ENCODE measurements around the gene LTC4S. TPM values are rescaled to one million over a fixed set of nuclear protein-coding genes. Genes with fewer than 3 reads are reported as not detected.
A peak's percentile ranks its signal among the peaks of the same experiment; 100 is the strongest.
"Not testable (repeated sequence)": the region's sequence is repeated elsewhere in the genome, so short reads cannot be mapped to it uniquely, and the experiment has no call there.

Gene LTC4S
- total and polyA plus RNA-seq, 2 experiments from 2014 or later, result 3.7 TPM; not detected in 1

GRCh38 chr5:179833709-179834070 lies 39.9 kb downstream of the LTC4S start:
- Histone ChIP-seq H3K79me2 (peaks cover 9% of the 10 kb centered on the region), H3K36me3 (replicated peaks; ENCODE audit: insufficient read depth, low read depth) (peaks cover 10% of the 10 kb centered on the region), H4K20me1 (ENCODE audit: insufficient read depth, poor library complexity, severe bottlenecking) (peaks cover 34% of the 10 kb centered on the region), H3K4me1 (ENCODE audit: insufficient read depth) (no peaks in the 10 kb centered on the region), H3K4me3 (no peak overlapping the region), H2AFZ (no peak overlapping the region), H3K9me2 (replicated peaks; ENCODE audit: insufficient read depth) (no peaks in the 10 kb centered on the region), H3K9me3 (ENCODE audit: low read depth) (no peaks in the 10 kb centered on the region), H3K27ac (no peak overlapping the region), H3K4me2 (no peak overlapping the region), H3K27me3 (no peaks in the 10 kb centered on the region)
- no peak for TF ChIP-seq EZH2 (IDR thresholded peaks at IDR 0.05; ENCODE audit: borderline replicate concordance)
- TF ChIP-seq CTCF (IDR thresholded peaks at IDR 0.05; ENCODE audit: poor library complexity), result no peak
- TF ChIP-seq EZH2phosphoT487 (IDR thresholded peaks at IDR 0.05; ENCODE audit: low read depth, severe bottlenecking, unreplicated experiment), result no peak
- DNase-seq (ENCODE audit: low spot score), result no peak
- WGBS (ENCODE audit: low lambda C conversion rate, missing lambda C conversion rate), result 97% methylated on average over 3 of the region's 3 CpGs

DNA sequence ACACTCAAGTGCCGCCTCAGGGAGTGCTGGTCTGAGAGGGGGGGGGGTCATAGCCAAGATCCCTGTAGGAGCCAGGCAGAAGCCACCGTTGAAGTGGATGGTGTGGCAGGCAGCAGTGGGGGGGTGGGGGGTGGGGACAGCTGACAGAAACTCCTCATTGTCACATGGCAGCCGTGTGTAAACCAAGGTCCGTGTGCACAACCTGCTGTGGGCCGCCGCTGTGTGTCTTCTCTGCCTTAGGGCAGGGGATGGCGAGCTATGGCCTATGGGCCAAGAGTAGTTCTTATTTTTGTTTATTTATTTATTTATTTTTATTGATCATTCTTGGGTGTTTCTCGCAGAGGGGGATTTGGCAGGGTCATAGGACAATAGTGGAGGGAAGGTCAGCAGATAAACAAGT lies 40.3 kb downstream of the LTC4S start:
- Histone ChIP-seq H3K79me2 (peaks cover 6% of the 10 kb centered on the region), H2AFZ (no peak overlapping the region), H3K27me3 (no peaks in the 10 kb centered on the region), H4K20me1 (ENCODE audit: insufficient read depth, poor library complexity, severe bottlenecking) (peaks cover 33% of the 10 kb centered on the region), H3K4me3 (no peak overlapping the region), H3K4me1 (ENCODE audit: insufficient read depth) (no peaks in the 10 kb centered on the region), H3K27ac (no peak overlapping the region), H3K36me3 (replicated peaks; ENCODE audit: insufficient read depth, low read depth) (peaks cover 10% of the 10 kb centered on the region), H3K9me3 (ENCODE audit: low read depth) (no peaks in the 10 kb centered on the region), H3K9me2 (replicated peaks; ENCODE audit: insufficient read depth) (no peaks in the 10 kb centered on the region), H3K4me2 (no peak overlapping the region)
- TF ChIP-seq EZH2 (IDR thresholded peaks at IDR 0.05; ENCODE audit: borderline replicate concordance) (no peak), CTCF (IDR thresholded peaks at IDR 0.05; ENCODE audit: poor library complexity) (no peak), EZH2phosphoT487 (IDR thresholded peaks at IDR 0.05; ENCODE audit: low read depth, severe bottlenecking, unreplicated experiment) (no peak)
- no peak for DNase-seq (ENCODE audit: low spot score)
- 85% methylated on average over 8 of the region's 8 CpGs for WGBS (ENCODE audit: low lambda C conversion rate, missing lambda C conversion rate)

GRCh38 chr5:179834871-179835270 lies 41.1 kb downstream of the LTC4S start:
- not testable (repeated sequence) for H3K27me3 ChIP-seq; H3K4me3 ChIP-seq; H3K4me1 ChIP-seq (ENCODE audit: insufficient read depth); H3K9me3 ChIP-seq (ENCODE audit: low read depth); H3K9me2 ChIP-seq (replicated peaks; ENCODE audit: insufficient read depth); H3K79me2 ChIP-seq; H2AFZ ChIP-seq; DNase-seq (ENCODE audit: low spot score); H3K4me2 ChIP-seq; H3K27ac ChIP-seq
- Histone ChIP-seq H3K36me3 (replicated peaks; ENCODE audit: insufficient read depth, low read depth) (peaks cover 10% of the 10 kb centered on the region), H4K20me1 (ENCODE audit: insufficient read depth, poor library complexity, severe bottlenecking) (peaks cover 33% of the 10 kb centered on the region)
- over 99% methylated on average over 14 of the region's 28 CpGs for WGBS (ENCODE audit: low lambda C conversion rate, missing lambda C conversion rate)

DNA sequence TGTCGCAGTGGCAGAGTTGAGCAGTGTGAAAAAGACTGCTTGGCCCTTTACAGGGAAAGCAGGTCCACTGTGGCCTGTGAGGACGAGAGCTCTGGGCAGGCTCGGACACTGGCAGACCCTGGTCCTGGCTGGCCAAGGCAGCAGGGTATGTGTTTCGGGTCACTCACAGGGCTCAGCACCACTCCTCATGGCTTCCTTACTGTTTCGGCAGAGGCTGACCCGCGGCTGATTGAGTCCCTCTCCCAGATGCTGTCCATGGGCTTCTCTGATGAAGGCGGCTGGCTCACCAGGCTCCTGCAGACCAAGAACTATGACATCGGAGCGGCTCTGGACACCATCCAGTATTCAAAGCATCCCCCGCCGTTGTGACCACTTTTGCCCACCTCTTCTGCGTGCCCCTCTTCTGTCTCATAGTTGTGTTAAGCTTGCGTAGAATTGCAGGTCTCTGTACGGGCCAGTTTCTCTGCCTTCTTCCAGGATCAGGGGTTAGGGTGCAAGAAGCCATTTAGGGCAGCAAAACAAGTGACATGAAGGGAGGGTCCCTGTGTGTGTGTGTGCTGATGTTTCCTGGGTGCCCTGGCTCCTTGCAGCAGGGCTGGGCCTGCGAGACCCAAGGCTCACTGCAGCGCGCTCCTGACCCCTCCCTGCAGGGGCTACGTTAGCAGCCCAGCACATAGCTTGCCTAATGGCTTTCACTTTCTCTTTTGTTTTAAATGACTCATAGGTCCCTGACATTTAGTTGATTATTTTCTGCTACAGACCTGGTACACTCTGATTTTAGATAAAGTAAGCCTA lies 42.6 kb downstream of the LTC4S start:
- H3K9me3 ChIP-seq (ENCODE audit: low read depth), result no peaks in the 10 kb centered on the region
- H3K36me3 ChIP-seq (replicated peaks; ENCODE audit: insufficient read depth, low read depth), result peaks cover 10% of the 10 kb centered on the region
- 93% methylated on average over 19 of the region's 19 CpGs for WGBS (ENCODE audit: low lambda C conversion rate, missing lambda C conversion rate)
- no peak overlapping the region for H3K4me2 ChIP-seq
- no peak overlapping the region for H3K4me3 ChIP-seq
- no peak overlapping the region for H2AFZ ChIP-seq
- H3K79me2 ChIP-seq, result no peaks in the 10 kb centered on the region
- no peaks in the 10 kb centered on the region for H3K27me3 ChIP-seq
- TF ChIP-seq CTCF (IDR thresholded peaks at IDR 0.05; ENCODE audit: poor library complexity) (no peak), EZH2phosphoT487 (IDR thresholded peaks at IDR 0.05; ENCODE audit: low read depth, severe bottlenecking, unreplicated experiment) (no peak), EZH2 (IDR thresholded peaks at IDR 0.05; ENCODE audit: borderline replicate concordance) (no peak)
- no peaks in the 10 kb centered on the region for H3K9me2 ChIP-seq (replicated peaks; ENCODE audit: insufficient read depth)
- H4K20me1 ChIP-seq (ENCODE audit: insufficient read depth, poor library complexity, severe bottlenecking), result peaks cover 25% of the 10 kb centered on the region
- H3K4me1 ChIP-seq (ENCODE audit: insufficient read depth), result no peaks in the 10 kb centered on the region
- DNase-seq (ENCODE audit: low spot score), result peak; percentile 52
- peak overlapping the region; percentile 37 for H3K27ac ChIP-seq

All from hepatocyte (in vitro differentiated cells).